Epithelial cell of esophagus (primary cell): ENCODE data around the gene FBXL7.

ENCODE experiments used
- DNase-seq: peaks from one replicate; pipeline ENCODE4 v3.0.0; 2010; ENCODE audit warnings: low read depth
- H3K4me3 ChIP-seq: 2 replicates; pipeline ENCODE4 v1.5.1; 2011; ENCODE audit warnings: mild to moderate bottlenecking, low read length, control low read depth
- TF ChIP-seq, protein P1 (sequence below): IDR thresholded peaks from 2 replicates; pipeline ENCODE4 v1.5.1; 2011; ENCODE audit warnings: low read depth, mild to moderate bottlenecking, low read length, control low read depth, inconsistent platforms; ENCODE audit not compliant: insufficient read depth; ENCODE audit errors: missing control alignments

The FBXL7 gene

GRCh38 chr5:15520856-15521255 is 20.9 kb downstream of the FBXL7 start:
- H3K4me3 ChIP-seq, result no peak overlapping the region
- TF ChIP-seq, protein P1, sequence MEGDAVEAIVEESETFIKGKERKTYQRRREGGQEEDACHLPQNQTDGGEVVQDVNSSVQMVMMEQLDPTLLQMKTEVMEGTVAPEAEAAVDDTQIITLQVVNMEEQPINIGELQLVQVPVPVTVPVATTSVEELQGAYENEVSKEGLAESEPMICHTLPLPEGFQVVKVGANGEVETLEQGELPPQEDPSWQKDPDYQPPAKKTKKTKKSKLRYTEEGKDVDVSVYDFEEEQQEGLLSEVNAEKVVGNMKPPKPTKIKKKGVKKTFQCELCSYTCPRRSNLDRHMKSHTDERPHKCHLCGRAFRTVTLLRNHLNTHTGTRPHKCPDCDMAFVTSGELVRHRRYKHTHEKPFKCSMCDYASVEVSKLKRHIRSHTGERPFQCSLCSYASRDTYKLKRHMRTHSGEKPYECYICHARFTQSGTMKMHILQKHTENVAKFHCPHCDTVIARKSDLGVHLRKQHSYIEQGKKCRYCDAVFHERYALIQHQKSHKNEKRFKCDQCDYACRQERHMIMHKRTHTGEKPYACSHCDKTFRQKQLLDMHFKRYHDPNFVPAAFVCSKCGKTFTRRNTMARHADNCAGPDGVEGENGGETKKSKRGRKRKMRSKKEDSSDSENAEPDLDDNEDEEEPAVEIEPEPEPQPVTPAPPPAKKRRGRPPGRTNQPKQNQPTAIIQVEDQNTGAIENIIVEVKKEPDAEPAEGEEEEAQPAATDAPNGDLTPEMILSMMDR, result no peak
- no peak for DNase-seq

DNA sequence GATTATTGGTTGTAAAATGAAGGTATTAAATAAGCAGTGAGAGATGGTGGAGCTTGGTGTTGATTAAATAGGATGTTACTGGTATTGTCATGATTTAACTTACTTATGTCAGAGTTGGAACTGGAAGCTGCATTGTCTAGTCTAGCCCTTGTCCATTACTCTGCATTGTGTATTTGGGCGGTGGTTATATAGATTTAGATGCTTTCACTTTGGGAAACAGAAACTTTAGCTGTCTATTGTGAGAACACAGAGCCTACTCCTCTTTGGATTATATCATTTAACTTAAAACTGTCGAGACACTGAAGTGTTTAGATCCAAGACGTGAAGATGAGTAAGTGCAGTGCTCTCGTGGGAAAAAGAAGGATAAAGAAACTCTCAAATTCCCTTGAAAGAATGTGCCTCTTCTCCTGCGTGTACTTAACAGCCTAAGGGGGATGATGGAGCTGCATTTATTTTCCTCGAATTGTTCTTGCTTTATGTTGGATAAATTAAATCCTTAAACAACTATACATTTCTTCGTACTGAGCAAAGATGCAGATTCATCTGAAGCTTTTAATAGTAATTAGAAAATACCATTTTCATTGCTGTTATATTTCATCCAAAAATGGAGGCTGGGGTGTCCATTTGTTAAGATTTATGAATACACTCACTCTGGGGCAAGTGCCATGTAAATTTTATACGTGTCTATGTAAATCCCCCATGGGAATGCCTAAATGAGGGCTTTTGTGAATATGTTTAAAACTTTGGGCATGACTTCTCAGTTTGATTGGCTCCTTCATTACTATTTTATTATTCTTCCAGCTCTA is 21.6 kb downstream of the FBXL7 start:
- no peak overlapping the region for H3K4me3 ChIP-seq

GRCh38 chr5:15522187-15522520 is 22.2 kb downstream of the FBXL7 start:
- no peak for DNase-seq
- no peak overlapping the region for H3K4me3 ChIP-seq
- TF ChIP-seq, protein P1, result no peak

More for the DNA sequence above, 21.6 kb downstream of the FBXL7 start:
- TF ChIP-seq, protein P1, result no peak
- DNase-seq, result no peak

DNA sequence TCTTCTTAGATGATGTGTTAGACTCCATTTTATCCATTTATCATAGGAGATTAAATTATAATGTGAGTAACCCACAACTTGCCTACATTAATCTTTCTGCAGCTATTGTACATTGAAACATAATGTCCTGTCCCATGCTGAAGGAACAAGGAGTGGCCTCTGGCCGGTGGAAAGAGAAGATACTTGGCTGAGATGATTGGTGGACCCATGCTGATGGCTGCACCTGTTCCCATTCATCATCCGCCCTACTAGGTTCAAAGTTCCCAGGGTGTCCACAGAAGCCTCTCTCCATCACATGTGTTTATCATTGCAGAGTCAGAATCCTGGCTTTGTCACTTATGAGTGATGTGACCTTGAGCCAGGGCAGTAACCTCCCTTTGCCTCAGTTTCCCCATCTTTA is 24.7 kb downstream of the FBXL7 start:
- no peak for DNase-seq
- TF ChIP-seq, protein P1, result no peak
- no peak overlapping the region for H3K4me3 ChIP-seq

DNA sequence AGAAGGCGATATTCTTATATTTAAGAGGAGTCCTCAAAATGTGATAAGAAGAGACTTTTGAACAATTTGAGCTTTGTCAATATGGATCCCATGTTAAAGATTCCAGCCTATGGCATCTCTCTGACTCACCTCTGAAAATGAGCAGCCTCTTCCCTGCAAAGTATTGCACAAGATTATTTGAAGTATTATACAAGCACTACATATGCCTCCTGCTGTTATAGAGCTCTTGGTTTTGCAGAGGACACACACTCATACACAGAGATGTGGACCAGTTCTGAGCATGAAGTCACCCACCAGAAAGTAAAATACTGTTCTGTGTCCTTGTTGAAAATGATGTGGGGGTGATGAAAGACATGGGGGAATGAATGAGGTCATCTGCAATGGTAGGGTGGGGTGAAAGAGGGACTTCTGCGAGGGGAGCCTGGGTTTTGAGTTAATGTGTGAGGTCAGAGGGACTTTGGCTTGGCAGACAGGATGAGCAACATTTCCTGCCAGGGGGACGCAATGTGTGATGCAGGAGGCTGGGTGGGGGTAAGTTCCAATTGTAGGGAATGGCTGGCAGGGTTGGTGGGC is 25.8 kb downstream of the FBXL7 start:
- no peak overlapping the region for H3K4me3 ChIP-seq
- DNase-seq, result peak; percentile 28
- TF ChIP-seq, protein P1, result no peak

GRCh38 chr5:15526413-15526812 is 26.4 kb downstream of the FBXL7 start:
- H3K4me3 ChIP-seq, result no peak overlapping the region
- no peak for DNase-seq
- TF ChIP-seq, protein P1, result no peak

GRCh38 chr5:15528476-15528875 is 28.5 kb downstream of the FBXL7 start:
- DNase-seq, result no peak
- TF ChIP-seq, protein P1, result no peak
- H3K4me3 ChIP-seq, result no peak overlapping the region
